Naive thymus-derived CD4-positive, alpha-beta T cell (primary cell): Measurements from ENCODE around the gene SNX13. TPM values are rescaled to one million over a fixed set of nuclear protein-coding genes. Genes with fewer than 3 reads are reported as not detected.

Experiments
- ATAC-seq: fragments of 150-1000 bp; cut with Tn5 transposase; 2 replicates; pipeline ENCODE4 v1.10.0; 2021; ENCODE audit warnings: mild to moderate bottlenecking, moderate library complexity
- CTCF ChIA-PET: fragments of 350-600 bp; sonication (Branson Sonifier 250); formaldehyde crosslinking; loops from one replicate; lab custom pipeline; 2021; ENCODE audit warnings: antibody characterized with exemption; lab: Charles Lee
- POLR2A ChIA-PET: fragments of 350-600 bp; sonication (Branson Sonifier 250); formaldehyde crosslinking; loops from one replicate; lab custom pipeline; 2021; ENCODE audit warnings: antibody characterized with exemption, inconsistent platforms; lab: Charles Lee
- DNase-seq, 9 donors: peaks; one replicate each; pipeline versions ENCODE4 v3.0.0 to v3.0.0-alpha.2; 2020 to 2022; ENCODE audit warnings: mixed read lengths in 1 of 9
- H3K27ac ChIP-seq: one replicate; pipeline ENCODE4 v1.7.0; 2013; ENCODE audit warnings: mild to moderate bottlenecking, low read depth, low read length, moderate library complexity
- H3K27me3 ChIP-seq, 2 donors: one replicate each; pipeline ENCODE4 v1.7.0; 2013; ENCODE audit warnings: low read length in 2 of 2, mild to moderate bottlenecking in 2 of 2, moderate library complexity in 2 of 2; ENCODE audit not compliant: control insufficient read depth in 2 of 2, insufficient read depth in 2 of 2
- H3K36me3 ChIP-seq, 3 experiments: 1 replicate in 2 of 3; 2 replicates in 1 of 3; pipeline ENCODE4 v1.7.0; 2013; ENCODE audit warnings: low read length in 3 of 3, mild to moderate bottlenecking in 3 of 3, moderate library complexity in 1 of 3; ENCODE audit not compliant: insufficient read depth in 3 of 3, control insufficient read depth in 2 of 3
- H3K4me1 ChIP-seq, 2 donors: one replicate each; pipeline ENCODE4 v1.7.0; 2013; ENCODE audit warnings: low read length in 2 of 2, mild to moderate bottlenecking in 2 of 2, moderate library complexity in 1 of 2; ENCODE audit not compliant: control insufficient read depth in 2 of 2, insufficient read depth in 2 of 2
- H3K4me3 ChIP-seq: 2 replicates; pipeline ENCODE4 v1.7.0; 2013; ENCODE audit warnings: mild to moderate bottlenecking, low read length
- H3K9me3 ChIP-seq, 3 experiments: 1 replicate in 2 of 3; 2 replicates in 1 of 3; pipeline ENCODE4 v1.7.0; 2013; ENCODE audit warnings: low read length in 3 of 3; ENCODE audit not compliant: control insufficient read depth in 2 of 3
- H3K27ac Mint-ChIP-seq, 9 donors: one replicate each; pipeline ENCODE4 v1.8.0; 2020 to 2022; ENCODE audit warnings: mixed read lengths in 9 of 9, mild to moderate bottlenecking in 8 of 9, moderate library complexity in 5 of 9, inconsistent platforms in 2 of 9
- H3K27me3 Mint-ChIP-seq, 5 donors: one replicate each; pipeline ENCODE4 v1.8.0; 2021 to 2022; ENCODE audit warnings: mixed read lengths in 5 of 5, mild to moderate bottlenecking in 1 of 5
- H3K36me3 Mint-ChIP-seq, 5 donors: one replicate each; pipeline ENCODE4 v1.8.0; 2020 to 2022; ENCODE audit warnings: mixed read lengths in 5 of 5, mild to moderate bottlenecking in 3 of 5, inconsistent platforms in 1 of 5
- H3K4me1 Mint-ChIP-seq, 7 donors: one replicate each; pipeline ENCODE4 v1.8.0; 2020 to 2022; ENCODE audit warnings: mixed read lengths in 7 of 7, mild to moderate bottlenecking in 3 of 7, inconsistent platforms in 1 of 7
- H3K4me3 Mint-ChIP-seq, 10 donors: one replicate each; pipeline ENCODE4 v1.8.0; 2020 to 2022; ENCODE audit warnings: mild to moderate bottlenecking in 10 of 10, mixed read lengths in 10 of 10, moderate library complexity in 6 of 10, inconsistent platforms in 2 of 10
- H3K9me3 Mint-ChIP-seq, 11 donors: one replicate each; pipeline ENCODE4 v1.8.0; 2020 to 2022; ENCODE audit warnings: mixed read lengths in 11 of 11, mild to moderate bottlenecking in 4 of 11, inconsistent platforms in 1 of 11, moderate library complexity in 1 of 11
- intact Hi-C, 2 donors: fragments of 100-400 bp; cut with micrococcal nuclease; formaldehyde crosslinking; loops; one replicate each; pipeline ENCODE4 v1.15.1; 2023
- polyA plus RNA-seq, 2 donors: library from polyadenylated mRNA; unstranded; fragments of 300-500 nt; fragmentation: Illumina TruSeq; gene quantifications; one replicate each; pipeline ENCODE4 v1.2.3, GENCODE V29; 2021
- total RNA-seq, 6 experiments: library from RNA in 5 of 6; stranded (reverse) in 5 of 6; gene quantifications; 1 replicate in 5 of 6; 2 replicates in 1 of 6; pipeline ENCODE4 v1.2.3 and lab custom pipeline; 2021 to 2026

Gene SNX13
- total and polyA plus RNA-seq, 7 experiments from 2014 or later: 10.4 to 40.9 (median 28.5) TPM

DNA sequence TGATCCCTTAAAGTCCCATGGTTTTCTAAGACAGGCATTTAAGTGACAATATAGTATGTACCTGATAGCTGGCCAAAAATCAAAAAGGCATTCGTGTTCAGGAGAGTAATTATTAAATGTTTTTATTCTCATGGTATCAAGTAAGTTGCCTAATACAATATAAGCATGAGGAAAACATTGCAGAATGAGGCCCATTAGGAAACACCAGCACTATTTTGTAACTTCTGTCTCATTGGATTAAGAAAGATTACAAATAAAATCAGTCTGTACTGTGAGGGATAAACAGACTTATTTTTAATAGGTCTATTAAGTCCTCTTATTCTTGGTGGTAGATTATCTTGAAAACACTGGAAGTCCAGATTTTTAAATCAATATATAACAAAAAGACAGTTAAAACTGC is 110.1 kb downstream of the SNX13 start:
- intact Hi-C loops: loop anchor here in 1 of 2 donors (2.0 kb wide), 1 partner anchor 15 kb away; no protein-coding TSS in a partner anchor
- Mint-ChIP-seq H3K27me3 (no peaks in the 10 kb centered on the region), H3K4me1 (no peaks in the 10 kb centered on the region), H3K36me3 (peaks cover 0 to 42% (median 18%) of the 10 kb centered on the region in 5 donors), H3K27ac (no peak overlapping the region), H3K4me3 (no peak overlapping the region), H3K9me3 (no peaks in the 10 kb centered on the region)
- DNase-seq (no peak), ATAC-seq (no peak)
- no peaks in the 10 kb centered on the region for H3K27me3 ChIP-seq
- no peak overlapping the region for H3K27ac ChIP-seq
- CTCF ChIA-PET: no interaction called here
- no peaks in the 10 kb centered on the region for H3K9me3 ChIP-seq
- H3K4me1 ChIP-seq: no peaks in the 10 kb centered on the region
- H3K36me3 ChIP-seq: peaks cover 0 to 7% (median 0%) of the 10 kb centered on the region in 3 experiments
- POLR2A ChIA-PET: no interaction called here
- H3K4me3 ChIP-seq: no peak overlapping the region

DNA sequence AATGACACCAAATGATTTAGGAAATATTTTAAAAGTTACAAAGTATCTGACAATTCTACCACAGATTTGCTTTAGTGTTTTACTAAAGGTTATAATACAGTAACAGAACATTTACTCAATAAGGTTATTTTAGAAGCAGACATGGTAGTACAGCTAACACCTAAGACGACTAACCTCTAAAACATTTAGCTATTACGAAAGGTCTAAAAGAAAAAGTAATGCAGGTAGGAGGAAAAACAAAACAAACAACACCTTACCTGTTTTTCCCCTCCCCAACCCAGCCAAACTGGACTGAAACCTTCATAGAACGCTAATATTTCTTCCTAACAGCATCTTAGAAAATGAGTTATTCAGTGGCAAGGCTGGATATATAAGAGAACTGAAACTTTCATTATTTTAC is 111.3 kb downstream of the SNX13 start:
- CTCF ChIA-PET: no interaction called here
- H3K27me3 ChIP-seq: no peaks in the 10 kb centered on the region
- H3K4me3 ChIP-seq: no peak overlapping the region
- DNase-seq: no peak
- Mint-ChIP-seq H3K9me3 (no peaks in the 10 kb centered on the region), H3K4me3 (no peak overlapping the region), H3K4me1 (no peaks in the 10 kb centered on the region), H3K36me3 (peaks cover 0 to 39% (median 17%) of the 10 kb centered on the region in 5 donors), H3K27ac (no peak overlapping the region), H3K27me3 (no peaks in the 10 kb centered on the region)
- H3K27ac ChIP-seq: no peak overlapping the region
- H3K4me1 ChIP-seq: no peaks in the 10 kb centered on the region
- POLR2A ChIA-PET: no interaction called here
- H3K9me3 ChIP-seq: no peaks in the 10 kb centered on the region
- peaks cover 0 to under 1% (median 0%) of the 10 kb centered on the region in 3 experiments for H3K36me3 ChIP-seq
- no peak for ATAC-seq
- intact Hi-C loops: no loop called here

DNA sequence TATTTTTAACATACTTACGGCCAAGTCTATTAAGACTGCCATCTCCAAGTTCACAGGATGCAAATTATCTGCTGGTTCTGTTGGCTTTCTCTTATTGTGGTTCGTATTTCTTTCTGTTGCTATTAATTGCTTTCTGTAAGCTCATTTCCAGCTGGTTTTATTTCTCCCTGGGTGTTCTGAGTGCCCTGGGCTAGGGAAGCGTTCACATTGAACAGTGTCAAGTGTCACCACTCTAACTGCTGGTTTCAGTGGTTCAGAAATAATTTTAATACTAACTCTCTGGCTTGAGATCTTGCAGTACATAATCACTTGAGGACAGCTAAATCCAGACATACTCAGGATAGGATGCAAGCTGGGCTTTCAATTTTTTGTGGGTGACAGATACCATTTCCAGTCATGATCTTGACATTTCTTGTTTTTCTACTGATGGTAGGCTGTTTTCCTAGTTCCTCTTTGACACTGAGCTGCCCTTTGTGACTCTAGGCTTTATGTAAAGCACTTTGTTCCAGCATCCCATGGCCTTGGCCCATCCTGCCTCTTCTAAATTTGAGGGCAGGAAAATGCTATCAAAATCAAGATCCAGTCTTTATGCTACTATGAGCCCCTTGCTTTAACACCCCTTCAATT is 117.6 kb downstream of the SNX13 start:
- H3K4me1 Mint-ChIP-seq: peaks cover 0 to 8% (median 0%) of the 10 kb centered on the region in 7 donors
- Histone ChIP-seq H3K4me1 (no peaks in the 10 kb centered on the region), H3K36me3 (peaks cover 0 to 12% (median 4%) of the 10 kb centered on the region in 3 experiments), H3K27ac (no peak overlapping the region), H3K27me3 (no peaks in the 10 kb centered on the region), H3K4me3 (no peak overlapping the region), H3K9me3 (no peaks in the 10 kb centered on the region)
- H3K9me3 Mint-ChIP-seq: no peaks in the 10 kb centered on the region
- CTCF ChIA-PET: interaction anchor here (0.6 kb wide), 1 partner anchor 375 kb away, joined by 3 read pairs; no protein-coding TSS in a partner anchor
- no peak overlapping the region for H3K4me3 Mint-ChIP-seq
- H3K36me3 Mint-ChIP-seq: peaks cover 11 to 57% (median 44%) of the 10 kb centered on the region in 5 donors
- no peak overlapping the region for H3K27ac Mint-ChIP-seq
- POLR2A ChIA-PET: no interaction called here
- intact Hi-C loops: no loop called here
- ATAC-seq (no peak), DNase-seq (no peak)
- no peaks in the 10 kb centered on the region for H3K27me3 Mint-ChIP-seq

DNA sequence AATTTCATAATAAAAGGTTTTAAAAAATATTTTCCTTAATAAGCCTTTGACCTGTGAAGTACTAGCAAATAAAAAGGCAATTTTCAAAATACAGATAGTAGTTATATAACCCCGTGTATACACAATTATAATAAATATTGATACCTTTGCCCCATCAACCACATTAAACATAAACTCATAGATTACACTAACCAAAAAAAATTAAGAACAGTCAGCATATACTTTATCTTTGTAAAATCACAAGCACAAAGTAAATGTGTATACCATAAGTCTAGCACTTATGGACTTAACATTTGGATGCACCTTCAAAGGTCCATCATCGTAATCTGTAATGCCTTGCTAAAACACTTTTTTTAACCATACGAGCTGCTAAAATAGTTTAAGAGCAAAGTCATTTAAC is 123.4 kb downstream of the SNX13 start:
- no peak overlapping the region for H3K27ac ChIP-seq
- peaks cover 4 to 11% (median 10%) of the 10 kb centered on the region in 3 experiments for H3K36me3 ChIP-seq
- POLR2A ChIA-PET: no interaction called here
- H3K4me3 ChIP-seq: no peak overlapping the region
- no peaks in the 10 kb centered on the region for H3K9me3 ChIP-seq
- CTCF ChIA-PET: no interaction called here
- no peaks in the 10 kb centered on the region for H3K4me1 ChIP-seq
- Mint-ChIP-seq H3K27me3 (no peaks in the 10 kb centered on the region), H3K27ac (no peak overlapping the region), H3K4me3 (no peak overlapping the region), H3K4me1 (peaks cover 0 to 3% (median 0%) of the 10 kb centered on the region in 7 donors), H3K36me3 (peaks cover 5 to 62% (median 52%) of the 10 kb centered on the region in 5 donors), H3K9me3 (peaks cover 0 to 11% (median 7%) of the 10 kb centered on the region in 11 donors)
- no peaks in the 10 kb centered on the region for H3K27me3 ChIP-seq
- intact Hi-C loops: no loop called here
- DNase-seq: no peak
- no peak for ATAC-seq

DNA sequence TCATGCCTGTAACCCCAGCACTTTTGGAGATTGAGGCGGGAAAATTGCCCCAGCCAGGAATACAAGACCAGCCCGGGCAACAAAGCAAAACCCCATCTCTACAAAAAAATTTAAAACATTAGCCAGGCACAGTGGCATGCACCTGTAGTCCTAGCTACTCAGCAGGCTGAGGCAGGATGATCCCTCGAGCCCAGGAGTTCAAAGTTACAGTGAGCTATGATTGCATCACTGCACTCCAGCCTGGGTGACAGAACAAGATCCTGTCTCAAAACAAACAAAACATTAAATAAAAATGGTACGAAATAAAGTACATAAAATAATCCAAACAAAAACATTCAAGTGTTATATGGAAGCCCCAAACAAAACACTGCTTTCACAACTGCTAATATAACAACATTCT is 125.0 kb downstream of the SNX13 start:
- ATAC-seq (no peak), DNase-seq (no peak)
- peaks cover 0 to 19% (median 9%) of the 10 kb centered on the region in 11 donors for H3K9me3 Mint-ChIP-seq
- peaks cover 7 to 68% (median 61%) of the 10 kb centered on the region in 5 donors for H3K36me3 Mint-ChIP-seq
- no peaks in the 10 kb centered on the region for H3K27me3 Mint-ChIP-seq
- Histone ChIP-seq H3K9me3 (no peaks in the 10 kb centered on the region), H3K36me3 (peaks cover 4 to 11% (median 6%) of the 10 kb centered on the region in 3 experiments), H3K27me3 (no peaks in the 10 kb centered on the region), H3K4me1 (no peaks in the 10 kb centered on the region), H3K27ac (no peak overlapping the region), H3K4me3 (no peak overlapping the region)
- H3K4me1 Mint-ChIP-seq: peaks cover 0 to 7% (median 3%) of the 10 kb centered on the region in 7 donors
- intact Hi-C loops: no loop called here
- no peak overlapping the region for H3K27ac Mint-ChIP-seq
- ChIA-PET CTCF (interaction anchor here (0.7 kb wide), 1 partner anchor 522 kb away, joined by 3 read pairs; no protein-coding TSS in a partner anchor), POLR2A (interaction anchor here (0.7 kb wide), 1 partner anchor 1011 kb away, joined by 4 read pairs; no protein-coding TSS in a partner anchor)
- H3K4me3 Mint-ChIP-seq: no peak overlapping the region

DNA sequence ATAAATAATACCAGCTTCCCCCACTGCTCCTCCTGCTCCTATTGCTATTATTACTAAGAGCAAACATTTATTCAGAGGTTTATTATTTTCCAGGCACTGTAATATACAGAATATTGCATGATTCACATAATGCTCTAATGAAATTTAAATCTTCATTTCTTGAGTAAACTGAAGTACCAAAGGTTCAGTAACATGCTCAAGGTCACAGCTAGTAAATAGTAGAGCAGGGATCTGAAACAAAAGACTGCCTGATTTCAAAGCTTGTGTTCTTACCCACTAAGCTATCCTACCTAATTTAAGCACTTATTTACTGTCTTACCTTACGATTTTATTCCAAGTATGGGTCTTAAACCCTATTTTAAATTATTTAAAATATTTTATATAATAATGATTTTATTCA is 126.2 kb downstream of the SNX13 start:
- H3K36me3 ChIP-seq: peaks cover 4 to 11% (median 6%) of the 10 kb centered on the region in 3 experiments
- no peaks in the 10 kb centered on the region for H3K9me3 ChIP-seq
- POLR2A ChIA-PET: no interaction called here
- H3K4me3 ChIP-seq: no peak overlapping the region
- no peaks in the 10 kb centered on the region for H3K4me1 ChIP-seq
- Mint-ChIP-seq H3K4me1 (peaks cover 0 to 19% (median 7%) of the 10 kb centered on the region in 7 donors), H3K27me3 (no peaks in the 10 kb centered on the region), H3K9me3 (peaks cover 0 to 19% (median 10%) of the 10 kb centered on the region in 11 donors), H3K27ac (no peak overlapping the region), H3K4me3 (no peak overlapping the region), H3K36me3 (peaks cover 7 to 81% (median 73%) of the 10 kb centered on the region in 5 donors)
- no peak for DNase-seq
- ATAC-seq: no peak
- CTCF ChIA-PET: interaction anchor here (0.7 kb wide), 1 partner anchor 27 kb away, joined by 3 read pairs; no protein-coding TSS in a partner anchor
- no peak overlapping the region for H3K27ac ChIP-seq
- H3K27me3 ChIP-seq: no peaks in the 10 kb centered on the region
- intact Hi-C loops: no loop called here
